ENCODE results near the gene FILIP1.

The FILIP1 gene

DNA sequence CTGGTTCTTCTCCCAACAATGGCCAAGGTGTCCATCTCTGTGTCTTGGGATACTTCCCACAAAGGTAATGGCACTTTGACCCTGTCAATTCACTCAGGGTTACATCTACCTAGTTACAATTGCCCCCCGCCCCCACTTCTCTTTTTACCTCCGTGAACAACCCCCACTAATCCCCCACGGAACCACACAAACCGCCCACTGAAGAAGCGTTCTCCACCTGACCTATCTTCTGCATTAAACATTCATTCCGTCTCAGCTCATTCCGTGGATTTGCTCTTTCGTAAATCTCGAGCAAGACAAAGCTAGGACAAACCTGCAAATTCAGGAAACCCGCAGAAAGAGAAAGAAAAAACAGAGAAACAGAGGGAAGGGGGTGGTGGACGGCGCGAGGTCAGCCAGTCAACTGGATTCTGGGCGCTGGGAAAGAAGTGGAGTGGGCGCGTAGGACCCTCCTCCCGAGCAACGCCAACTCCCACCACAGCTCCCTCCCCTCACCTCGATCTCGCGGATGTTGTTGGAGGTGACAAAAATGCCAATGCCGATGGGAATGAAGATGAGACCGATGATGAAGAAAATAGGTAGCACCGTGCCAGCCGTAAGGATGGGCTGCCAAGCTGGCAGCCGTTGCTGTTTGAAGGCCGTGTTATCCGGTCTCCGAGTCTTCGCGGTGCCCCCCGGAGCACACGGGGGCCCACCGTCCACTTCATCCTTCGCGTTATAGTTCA, 209.5 kb downstream of the FILIP1 start:
- Histone ChIP-seq H3K4me3 (ENCODE audit: low read depth, low read length) (peak overlapping the region; percentile 98), H3K36me3 (peaks cover 5% of the 10 kb centered on the region), H3K27me3 (ENCODE audit: insufficient read depth, low read depth, severe bottlenecking) (no peaks in the 10 kb centered on the region), H3K27ac (peak overlapping the region; percentile 87), H3K9me3 (ENCODE audit: severe bottlenecking) (no peaks in the 10 kb centered on the region)
- peak; percentile 22 for DNase-seq
- TF ChIP-seq, protein P1, sequence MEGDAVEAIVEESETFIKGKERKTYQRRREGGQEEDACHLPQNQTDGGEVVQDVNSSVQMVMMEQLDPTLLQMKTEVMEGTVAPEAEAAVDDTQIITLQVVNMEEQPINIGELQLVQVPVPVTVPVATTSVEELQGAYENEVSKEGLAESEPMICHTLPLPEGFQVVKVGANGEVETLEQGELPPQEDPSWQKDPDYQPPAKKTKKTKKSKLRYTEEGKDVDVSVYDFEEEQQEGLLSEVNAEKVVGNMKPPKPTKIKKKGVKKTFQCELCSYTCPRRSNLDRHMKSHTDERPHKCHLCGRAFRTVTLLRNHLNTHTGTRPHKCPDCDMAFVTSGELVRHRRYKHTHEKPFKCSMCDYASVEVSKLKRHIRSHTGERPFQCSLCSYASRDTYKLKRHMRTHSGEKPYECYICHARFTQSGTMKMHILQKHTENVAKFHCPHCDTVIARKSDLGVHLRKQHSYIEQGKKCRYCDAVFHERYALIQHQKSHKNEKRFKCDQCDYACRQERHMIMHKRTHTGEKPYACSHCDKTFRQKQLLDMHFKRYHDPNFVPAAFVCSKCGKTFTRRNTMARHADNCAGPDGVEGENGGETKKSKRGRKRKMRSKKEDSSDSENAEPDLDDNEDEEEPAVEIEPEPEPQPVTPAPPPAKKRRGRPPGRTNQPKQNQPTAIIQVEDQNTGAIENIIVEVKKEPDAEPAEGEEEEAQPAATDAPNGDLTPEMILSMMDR (IDR thresholded peaks at IDR 0.05; ENCODE audit: low read depth, low read length) = no peak

DNA sequence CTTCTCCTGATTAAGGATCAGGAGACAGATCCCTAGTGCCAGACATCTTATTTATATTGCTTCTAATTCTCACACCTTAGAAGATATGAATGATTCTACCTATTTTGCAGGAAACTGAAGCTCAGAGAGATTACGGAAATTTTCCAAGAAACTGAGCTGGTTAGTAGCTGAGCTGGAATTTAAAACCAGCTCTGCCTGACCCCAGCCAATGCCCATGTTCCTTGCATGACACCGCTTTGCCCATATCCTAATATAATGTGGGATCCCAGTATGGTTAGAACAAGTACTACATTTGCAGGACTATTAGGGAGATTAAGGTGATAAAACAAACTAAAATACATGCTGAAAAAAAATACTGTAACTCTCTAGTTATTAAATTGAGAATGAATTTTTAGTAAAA, 210.9 kb downstream of the FILIP1 start:
- Histone ChIP-seq H3K27me3 (ENCODE audit: insufficient read depth, low read depth, severe bottlenecking) (no peaks in the 10 kb centered on the region), H3K36me3 (peaks cover 5% of the 10 kb centered on the region), H3K9me3 (ENCODE audit: severe bottlenecking) (no peaks in the 10 kb centered on the region), H3K27ac (no peak overlapping the region), H3K4me3 (ENCODE audit: low read depth, low read length) (peak overlapping the region; percentile 98)
- no peak for DNase-seq
- TF ChIP-seq, protein P1 (IDR thresholded peaks at IDR 0.05; ENCODE audit: low read depth, low read length) = no peak

DNA sequence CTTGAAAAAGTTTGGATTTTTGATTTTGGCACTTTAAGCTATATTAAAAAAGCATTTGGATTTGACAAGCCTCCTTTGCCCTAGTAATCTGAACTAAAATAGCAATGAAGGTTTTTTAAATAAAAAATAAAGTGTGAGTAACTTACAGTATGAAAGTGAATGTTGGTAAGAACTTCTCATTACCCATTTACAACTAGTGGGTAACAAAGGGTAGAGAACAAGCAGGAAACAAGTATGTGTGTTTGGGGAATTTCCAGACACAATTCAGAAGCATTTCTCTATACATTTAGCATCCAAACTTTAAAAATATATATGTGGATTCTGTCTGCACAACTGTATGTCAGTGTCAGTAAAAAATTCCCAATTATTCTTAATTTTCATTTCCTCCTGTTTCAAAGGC, 211.9 kb downstream of the FILIP1 start:
- no peak for DNase-seq
- TF ChIP-seq, protein P1 (IDR thresholded peaks at IDR 0.05; ENCODE audit: low read depth, low read length) = no peak
- Histone ChIP-seq H3K27ac (no peak overlapping the region), H3K27me3 (ENCODE audit: insufficient read depth, low read depth, severe bottlenecking) (no peaks in the 10 kb centered on the region), H3K36me3 (peaks cover 5% of the 10 kb centered on the region), H3K4me3 (ENCODE audit: low read depth, low read length) (no peak overlapping the region), H3K9me3 (ENCODE audit: severe bottlenecking) (no peaks in the 10 kb centered on the region)

DNA sequence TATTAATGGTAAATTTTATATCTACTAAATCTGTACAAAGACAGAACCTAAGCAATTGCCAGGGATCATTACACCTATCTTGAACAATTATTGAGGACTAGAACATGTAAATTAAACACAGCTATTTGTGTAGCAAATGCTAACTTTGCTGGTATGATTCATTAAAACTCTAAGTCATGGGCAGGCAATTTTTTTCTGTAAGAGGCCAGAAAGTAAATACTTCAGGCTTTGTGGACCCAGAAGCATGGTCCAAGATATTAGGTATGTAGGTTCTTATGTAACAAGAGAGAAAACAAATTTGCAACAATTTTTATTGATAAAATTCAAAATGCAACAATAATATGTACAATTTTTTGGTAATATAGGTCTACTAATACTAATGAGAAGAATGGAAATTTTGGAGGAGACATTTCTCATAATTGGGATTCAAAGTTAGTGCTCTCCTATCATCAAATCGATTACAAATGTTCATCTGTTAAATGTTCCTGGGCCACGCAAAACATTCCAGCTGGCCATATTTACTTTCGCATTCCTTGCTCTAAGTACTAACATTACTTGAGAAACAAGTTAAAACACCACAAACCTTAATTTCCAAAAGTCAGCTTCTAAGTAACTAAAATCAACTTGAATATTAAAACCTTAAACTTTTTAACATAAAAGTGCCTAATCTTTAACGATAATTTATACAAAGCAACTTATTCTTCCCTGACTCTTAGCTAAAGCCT, 213.3 kb downstream of the FILIP1 start:
- TF ChIP-seq, protein P1 (IDR thresholded peaks at IDR 0.05; ENCODE audit: low read depth, low read length) = no peak
- H3K36me3 ChIP-seq = peaks cover 5% of the 10 kb centered on the region
- H3K27ac ChIP-seq = no peak overlapping the region
- H3K27me3 ChIP-seq (ENCODE audit: insufficient read depth, low read depth, severe bottlenecking) = no peaks in the 10 kb centered on the region
- H3K9me3 ChIP-seq (ENCODE audit: severe bottlenecking) = no peaks in the 10 kb centered on the region
- no peak for DNase-seq
- H3K4me3 ChIP-seq (ENCODE audit: low read depth, low read length) = no peak overlapping the region

DNA sequence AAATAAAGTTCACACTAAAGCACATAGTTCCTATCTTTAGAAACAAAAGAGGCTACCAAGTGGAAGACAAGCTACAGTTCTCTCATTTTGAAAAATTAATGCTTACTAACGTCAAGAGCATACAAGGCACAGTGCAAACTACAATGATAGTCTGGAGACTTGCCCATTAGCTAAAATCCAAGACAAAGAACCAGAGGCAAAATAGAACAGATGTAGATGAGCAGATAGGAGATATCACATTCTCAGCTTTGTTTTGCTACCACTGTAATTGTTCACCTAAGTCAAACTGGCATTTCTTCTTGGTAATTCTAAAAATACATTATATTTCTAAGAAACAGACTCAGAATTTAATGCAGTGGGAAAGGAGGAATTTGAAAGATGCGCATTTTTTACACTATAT, 214.2 kb downstream of the FILIP1 start:
- peaks cover 6% of the 10 kb centered on the region for H3K36me3 ChIP-seq
- TF ChIP-seq, protein P1 (IDR thresholded peaks at IDR 0.05; ENCODE audit: low read depth, low read length) = no peak
- no peak for DNase-seq
- H3K4me3 ChIP-seq (ENCODE audit: low read depth, low read length) = no peak overlapping the region
- no peaks in the 10 kb centered on the region for H3K9me3 ChIP-seq (ENCODE audit: severe bottlenecking)
- H3K27ac ChIP-seq = no peak overlapping the region
- no peaks in the 10 kb centered on the region for H3K27me3 ChIP-seq (ENCODE audit: insufficient read depth, low read depth, severe bottlenecking)
